Fibroblast of skin of abdomen (primary cell): Measurements from ENCODE around the gene TEFM. TPM values are rescaled to one million over a fixed set of nuclear protein-coding genes. Genes with fewer than 3 reads are reported as not detected.
"Not testable (repeated sequence)": the region's sequence is repeated elsewhere in the genome, so short reads cannot be mapped to it uniquely, and the experiment has no call there.

ENCODE experiments used
- DNase-seq: peaks from one replicate; pipeline ENCODE4 v3.0.0-alpha.2; 2013
- polyA plus RNA-seq, 2 experiments: library from polyadenylated mRNA; unstranded; fragments of 120-200 nt; gene quantifications; one replicate each; pipeline ENCODE4 v1.2.1, GENCODE V29; 2013; ENCODE audit not compliant: insufficient read length in 2 of 2

TEFM gene
- 9.9 TPM for polyA plus RNA-seq (2013, experiment 1 of 2; ENCODE audit: insufficient read length)
- 9.9 TPM for polyA plus RNA-seq (2013, experiment 2 of 2; ENCODE audit: insufficient read length)

GRCh38 chr17:30906101-30906911 lies at the start of gene TEFM:
Gene TEFM, minus strand, starts transcription at chr17:30906238. Its CDS starts 40 bp downstream, at chr17:30906198.
- DNase-seq = peak; percentile 89

- no peak for DNase-seq
Measured at GRCh38 chr17:30954046-30954830, 48.2 kb upstream of the TEFM start.

- no peak for DNase-seq
Measured at GRCh38 chr17:30952638-30953393, 46.8 kb upstream of the TEFM start.

GRCh38 chr17:30950669-30951399 lies 44.8 kb upstream of the TEFM start:
- DNase-seq = peak; percentile 79

GRCh38 chr17:30950189-30950588 lies 44.2 kb upstream of the TEFM start:
- no peak for DNase-seq

GRCh38 chr17:30947796-30948195 lies 41.8 kb upstream of the TEFM start:
- no peak for DNase-seq

GRCh38 chr17:30942308-30943079 lies 36.5 kb upstream of the TEFM start:
- peak; percentile 26 for DNase-seq

- no peak for DNase-seq
Measured at GRCh38 chr17:30939051-30939689, 33.1 kb upstream of the TEFM start.

GRCh38 chr17:30933966-30934365 lies 27.9 kb upstream of the TEFM start:
- no peak for DNase-seq

- not testable (repeated sequence) for DNase-seq
Measured at GRCh38 chr17:30931582-30931981, 25.5 kb upstream of the TEFM start.

- no peak for DNase-seq
Measured at GRCh38 chr17:30930495-30930894, 24.5 kb upstream of the TEFM start.

GRCh38 chr17:30929861-30930260 lies 23.8 kb upstream of the TEFM start:
- not testable (repeated sequence) for DNase-seq

GRCh38 chr17:30929081-30929633 lies 23.1 kb upstream of the TEFM start:
- DNase-seq = no peak

- no peak for DNase-seq
Measured at GRCh38 chr17:30928584-30928983, 22.5 kb upstream of the TEFM start.

- no peak for DNase-seq
Measured at GRCh38 chr17:30927756-30928155, 21.7 kb upstream of the TEFM start.

- no peak for DNase-seq
Measured at GRCh38 chr17:30926516-30926915, 20.5 kb upstream of the TEFM start.

- DNase-seq = no peak
Measured at GRCh38 chr17:30924341-30924740, 18.3 kb upstream of the TEFM start.

GRCh38 chr17:30922235-30923030 lies 16.4 kb upstream of the TEFM start:
- no peak for DNase-seq

- no peak for DNase-seq
Measured at GRCh38 chr17:30921544-30922196, 15.6 kb upstream of the TEFM start, which contains the start of gene ADAP2. Gene ADAP2, plus strand, starts transcription at chr17:30921945. Its CDS starts 70 bp downstream, at chr17:30922015.
